Stimulated activated naive B cell treated with anti-CD40 and anti-IgM and Interleukin-4, amounts not matched to agents 10 μg/mL and 1 μg/mL and 100 μg/mL, for 72 hours (primary cell): ENCODE measurements around the gene PI16.

Experiments used
- ATAC-seq, 2 donors: fragments of 150-1000 bp; cut with Tn5 transposase; replicated peaks; 2 replicates each; pipeline ENCODE4 v1.10.0; 2021; ENCODE audit warnings: moderate library complexity in 1 of 2
- DNase-seq: peaks from one replicate; pipeline ENCODE4 v3.0.0; 2021
- H3K27ac Mint-ChIP-seq: one replicate; pipeline ENCODE4 v1.8.0; 2022; ENCODE audit warnings: mild to moderate bottlenecking, mixed read lengths
- H3K27me3 Mint-ChIP-seq, 2 donors: one replicate each; pipeline ENCODE4 v1.8.0; 2022; ENCODE audit warnings: mixed read lengths in 2 of 2
- H3K36me3 Mint-ChIP-seq, 2 donors: one replicate each; pipeline ENCODE4 v1.8.0; 2022; ENCODE audit warnings: mixed read lengths in 2 of 2, mild to moderate bottlenecking in 1 of 2
- H3K4me1 Mint-ChIP-seq, 2 donors: one replicate each; pipeline ENCODE4 v1.8.0; 2022; ENCODE audit warnings: mixed read lengths in 2 of 2, mild to moderate bottlenecking in 1 of 2
- H3K4me3 Mint-ChIP-seq, 2 donors: one replicate each; pipeline ENCODE4 v1.8.0; 2022; ENCODE audit warnings: mild to moderate bottlenecking in 2 of 2, mixed read lengths in 2 of 2, moderate library complexity in 1 of 2
- H3K9me3 Mint-ChIP-seq, 2 donors: one replicate each; pipeline ENCODE4 v1.8.0; 2022; ENCODE audit warnings: mixed read lengths in 2 of 2, mild to moderate bottlenecking in 1 of 2

PI16 gene

DNA sequence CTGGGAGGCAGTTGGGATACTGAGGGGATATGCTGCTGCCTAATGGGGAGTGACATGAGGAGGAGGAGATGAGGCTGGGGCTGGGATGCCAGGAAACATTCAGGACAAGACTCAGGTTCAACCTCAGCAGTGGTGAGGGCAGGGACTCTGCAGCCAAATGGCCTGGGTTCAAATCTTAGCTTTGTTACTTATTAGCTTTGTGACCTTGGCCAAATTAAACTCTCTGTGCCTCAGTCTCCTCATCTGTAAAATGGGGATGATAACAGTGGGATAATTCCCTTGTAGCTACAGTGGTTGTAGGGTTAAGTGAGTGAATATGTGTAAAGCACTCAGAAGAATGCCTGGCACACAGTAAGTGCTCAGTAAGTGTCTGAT is 1.9 kb downstream of the PI16 start:
- Mint-ChIP-seq H3K4me1 (peaks cover 28 to 29% of the 10 kb centered on the region in 2 donors), H3K36me3 (no peaks in the 10 kb centered on the region), H3K4me3 (no peak overlapping the region), H3K27me3 (peaks cover 0 to 3% of the 10 kb centered on the region in 2 donors), H3K9me3 (no peaks in the 10 kb centered on the region), H3K27ac (no peak overlapping the region)
- DNase-seq (no peak), ATAC-seq (no peak)

DNA sequence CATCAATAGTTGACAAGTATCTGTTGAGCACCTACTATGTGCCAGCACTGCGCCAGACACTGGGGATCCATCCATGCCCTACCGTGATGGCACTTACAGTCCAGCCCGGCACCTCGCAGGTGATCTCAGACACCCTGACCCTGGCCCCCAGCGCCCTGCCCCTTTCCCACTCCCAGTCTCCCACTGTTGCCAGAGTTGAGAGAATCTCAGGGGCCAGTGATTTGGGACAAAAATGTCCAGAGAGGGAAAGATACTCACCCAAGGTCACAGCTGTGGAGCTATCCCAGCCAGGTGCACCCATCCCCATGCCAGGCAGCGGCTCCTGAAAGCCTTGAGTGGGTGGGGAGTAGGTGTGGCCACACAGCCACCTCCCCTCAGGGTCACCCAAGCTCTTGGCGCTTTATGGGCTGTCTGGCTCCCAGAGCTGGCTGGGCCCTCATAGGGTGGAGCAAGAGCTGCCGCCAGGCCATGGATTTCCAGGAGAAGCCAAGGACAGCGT is 3.3 kb downstream of the PI16 start:
- Mint-ChIP-seq H3K9me3 (no peaks in the 10 kb centered on the region), H3K27me3 (peaks cover 0 to 7% of the 10 kb centered on the region in 2 donors), H3K27ac (no peak overlapping the region), H3K4me1 (peaks cover 33 to 41% of the 10 kb centered on the region in 2 donors), H3K4me3 (no peak overlapping the region), H3K36me3 (no peaks in the 10 kb centered on the region)
- ATAC-seq (no peak), DNase-seq (no peak)

DNA sequence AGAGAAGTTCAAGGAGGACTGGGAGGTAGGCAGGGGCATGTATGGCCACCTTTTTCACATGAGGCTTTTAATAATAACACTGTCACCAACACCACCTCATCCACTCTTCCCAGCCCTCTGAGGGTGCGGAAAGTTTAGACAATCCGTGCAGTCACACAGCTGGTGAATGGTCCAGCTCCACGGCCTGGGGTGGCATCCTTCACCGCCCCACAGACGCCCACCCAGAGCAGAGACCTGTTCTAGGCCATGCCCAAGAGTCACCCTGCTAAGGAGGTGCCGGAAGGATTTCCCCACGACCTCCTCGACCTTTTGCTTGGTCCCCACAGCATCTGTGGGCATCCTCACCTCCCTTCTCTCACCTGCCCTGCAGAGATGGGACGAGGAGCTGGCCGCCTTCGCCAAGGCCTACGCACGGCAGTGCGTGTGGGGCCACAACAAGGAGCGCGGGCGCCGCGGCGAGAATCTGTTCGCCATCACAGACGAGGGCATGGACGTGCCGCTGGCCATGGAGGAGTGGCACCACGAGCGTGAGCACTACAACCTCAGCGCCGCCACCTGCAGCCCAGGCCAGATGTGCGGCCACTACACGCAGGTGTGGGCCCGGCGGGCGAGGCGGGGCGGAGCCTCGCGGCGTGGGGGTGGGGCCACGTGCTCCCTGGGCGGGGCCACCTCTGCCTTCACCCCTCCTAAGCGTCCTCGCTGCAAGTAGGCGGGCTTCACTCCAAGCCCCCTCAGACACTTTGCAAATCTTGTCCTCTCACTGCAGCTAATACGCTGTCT is 4.4 kb downstream of the PI16 start:
- Mint-ChIP-seq H3K4me1 (peaks cover 42 to 46% of the 10 kb centered on the region in 2 donors), H3K27ac (peak overlapping the region; percentile 73), H3K9me3 (no peaks in the 10 kb centered on the region), H3K4me3 (no peak overlapping the region), H3K27me3 (peaks cover 0 to 7% of the 10 kb centered on the region in 2 donors), H3K36me3 (no peaks in the 10 kb centered on the region)
- ATAC-seq (no peak), DNase-seq (no peak)

DNA sequence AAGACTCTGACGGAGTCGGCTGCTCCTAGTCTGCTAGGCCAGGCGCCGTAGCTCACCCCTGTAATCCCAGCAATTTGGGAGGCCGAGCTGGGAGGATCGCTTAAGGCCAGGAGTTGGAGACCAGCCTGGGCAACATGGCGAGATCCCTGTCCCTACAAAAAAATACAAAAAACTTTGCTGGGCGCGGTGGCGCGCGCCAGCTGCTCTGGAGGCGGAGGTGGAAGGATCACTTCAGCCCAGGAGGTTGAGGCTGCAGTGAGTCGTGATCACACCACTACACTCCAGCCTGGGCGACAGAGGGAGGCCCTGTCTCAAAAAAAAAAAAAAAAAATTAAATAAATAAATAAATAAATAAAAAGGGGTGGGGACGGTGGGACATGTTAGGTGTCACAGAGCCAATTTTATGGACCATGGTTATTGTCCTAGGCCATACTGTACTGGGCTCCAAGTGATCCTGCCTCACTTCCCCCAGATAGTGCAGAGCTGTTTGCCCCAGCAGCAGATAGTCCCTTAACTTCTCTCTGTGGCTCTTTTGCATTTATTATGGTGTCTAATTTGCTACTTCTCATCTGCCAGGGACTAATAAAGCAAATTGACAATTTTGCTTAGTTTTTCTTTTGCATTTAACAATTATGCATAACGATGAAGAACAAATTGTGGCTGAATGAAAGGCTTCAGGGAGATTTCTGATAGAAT is 5.2 kb downstream of the PI16 start:
- no peak overlapping the region for H3K27ac Mint-ChIP-seq
- DNase-seq (no peak), ATAC-seq (no peak)
- H3K4me1 Mint-ChIP-seq = peaks cover 40 to 46% of the 10 kb centered on the region in 2 donors
- no peak overlapping the region for H3K4me3 Mint-ChIP-seq
- H3K9me3 Mint-ChIP-seq = no peaks in the 10 kb centered on the region
- H3K36me3 Mint-ChIP-seq = no peaks in the 10 kb centered on the region
- peaks cover 0 to 7% of the 10 kb centered on the region in 2 donors for H3K27me3 Mint-ChIP-seq

DNA sequence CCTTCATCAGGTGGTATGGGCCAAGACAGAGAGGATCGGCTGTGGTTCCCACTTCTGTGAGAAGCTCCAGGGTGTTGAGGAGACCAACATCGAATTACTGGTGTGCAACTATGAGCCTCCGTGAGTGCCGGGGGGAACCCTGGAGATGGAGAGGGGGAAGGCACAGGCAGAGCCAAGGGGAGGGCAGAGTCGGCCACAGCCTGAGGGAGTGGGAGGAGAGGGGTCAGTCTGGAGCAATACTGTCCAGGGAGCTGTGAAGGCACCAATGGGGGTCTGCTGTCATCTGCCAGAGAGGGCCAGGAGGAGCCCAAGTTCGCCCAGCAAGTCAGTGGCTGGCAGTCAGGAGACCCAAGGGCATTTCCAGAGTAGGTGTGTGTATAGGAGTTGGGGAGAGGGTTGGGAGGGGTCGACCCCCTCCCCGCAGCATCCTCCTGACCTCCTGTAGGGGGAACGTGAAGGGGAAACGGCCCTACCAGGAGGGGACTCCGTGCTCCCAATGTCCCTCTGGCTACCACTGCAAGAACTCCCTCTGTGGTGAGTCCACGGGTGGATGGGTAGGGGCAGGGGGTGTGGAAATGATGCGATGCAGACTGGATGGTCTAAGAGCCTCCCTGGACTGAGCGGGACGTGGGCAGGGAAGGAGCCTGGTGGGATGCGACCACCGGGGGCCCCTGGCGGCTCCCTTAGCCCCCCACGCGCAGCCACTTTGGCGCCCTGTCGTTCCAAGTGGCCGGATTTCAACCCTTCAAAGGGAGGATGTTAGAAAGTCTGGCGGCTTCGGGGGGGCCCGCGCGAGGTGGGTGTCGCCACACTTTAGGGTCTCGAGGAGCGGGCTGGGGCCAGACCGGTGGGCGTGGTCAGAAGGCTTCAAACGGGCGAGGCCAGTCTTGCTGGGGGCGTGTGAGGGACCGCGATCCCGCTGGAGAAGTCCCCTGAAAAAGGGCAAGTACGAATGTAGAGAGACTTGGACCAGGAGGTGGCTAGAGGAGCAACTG is 7.2 kb downstream of the PI16 start:
- Mint-ChIP-seq H3K9me3 (no peaks in the 10 kb centered on the region), H3K36me3 (peaks cover 2 to 11% of the 10 kb centered on the region in 2 donors), H3K4me1 (peaks cover 32 to 34% of the 10 kb centered on the region in 2 donors), H3K27ac (no peak overlapping the region), H3K27me3 (peaks cover 0 to 7% of the 10 kb centered on the region in 2 donors), H3K4me3 (no peak overlapping the region)
- ATAC-seq = no peak
- DNase-seq = no peak

DNA sequence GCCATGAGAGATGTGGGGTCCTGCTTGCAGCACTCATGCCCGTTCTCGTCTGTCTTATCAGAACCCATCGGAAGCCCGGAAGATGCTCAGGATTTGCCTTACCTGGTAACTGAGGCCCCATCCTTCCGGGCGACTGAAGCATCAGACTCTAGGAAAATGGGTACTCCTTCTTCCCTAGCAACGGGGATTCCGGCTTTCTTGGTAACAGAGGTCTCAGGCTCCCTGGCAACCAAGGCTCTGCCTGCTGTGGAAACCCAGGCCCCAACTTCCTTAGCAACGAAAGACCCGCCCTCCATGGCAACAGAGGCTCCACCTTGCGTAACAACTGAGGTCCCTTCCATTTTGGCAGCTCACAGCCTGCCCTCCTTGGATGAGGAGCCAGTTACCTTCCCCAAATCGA is 8.3 kb downstream of the PI16 start:
- Mint-ChIP-seq H3K36me3 (peaks cover 2 to 19% of the 10 kb centered on the region in 2 donors), H3K9me3 (no peaks in the 10 kb centered on the region)
- ATAC-seq = peak; percentile 81 to 83

DNA sequence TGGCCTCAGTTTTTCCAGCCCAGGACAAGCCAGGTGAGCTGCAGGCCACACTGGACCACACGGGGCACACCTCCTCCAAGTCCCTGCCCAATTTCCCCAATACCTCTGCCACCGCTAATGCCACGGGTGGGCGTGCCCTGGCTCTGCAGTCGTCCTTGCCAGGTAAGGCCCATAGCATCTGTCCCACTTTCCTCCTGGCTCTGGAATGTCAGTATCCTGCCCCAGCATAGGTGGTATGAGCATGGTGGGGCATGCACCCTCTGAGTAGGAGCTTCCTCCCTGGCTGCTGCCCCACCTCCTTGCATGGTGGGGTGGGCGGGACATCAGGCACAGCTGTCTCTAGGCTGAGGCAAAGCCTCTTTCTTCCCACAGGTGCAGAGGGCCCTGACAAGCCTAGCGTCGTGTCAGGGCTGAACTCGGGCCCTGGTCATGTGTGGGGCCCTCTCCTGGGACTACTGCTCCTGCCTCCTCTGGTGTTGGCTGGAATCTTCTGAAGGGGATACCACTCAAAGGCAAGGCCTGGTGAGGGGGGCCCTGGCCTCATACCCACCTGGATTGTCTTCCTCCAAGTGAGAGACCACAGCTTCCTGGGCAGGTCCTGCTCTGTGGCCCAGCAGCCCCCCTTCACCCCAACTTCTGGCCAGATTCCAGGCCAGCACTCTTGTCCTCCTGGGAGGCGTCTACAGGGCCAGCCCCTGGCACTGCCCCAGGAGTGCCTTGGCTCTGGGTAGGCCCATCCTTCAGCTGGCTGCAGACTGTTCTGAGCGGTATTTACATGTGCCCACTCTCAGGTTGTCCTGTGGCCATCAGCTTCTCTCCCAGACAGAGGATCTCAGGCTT is 9.1 kb downstream of the PI16 start:
- peaks cover 32 to 34% of the 10 kb centered on the region in 2 donors for H3K4me1 Mint-ChIP-seq

More for the DNA sequence above, 8.3 kb downstream of the PI16 start:
- peak overlapping the region; percentile 34 to 59 for H3K4me3 Mint-ChIP-seq
- H3K27ac Mint-ChIP-seq = peak overlapping the region; percentile 92
- peaks cover 0 to 7% of the 10 kb centered on the region in 2 donors for H3K27me3 Mint-ChIP-seq
- peak; percentile 75 for DNase-seq
- H3K4me1 Mint-ChIP-seq = peaks cover 32 to 34% of the 10 kb centered on the region in 2 donors

DNA sequence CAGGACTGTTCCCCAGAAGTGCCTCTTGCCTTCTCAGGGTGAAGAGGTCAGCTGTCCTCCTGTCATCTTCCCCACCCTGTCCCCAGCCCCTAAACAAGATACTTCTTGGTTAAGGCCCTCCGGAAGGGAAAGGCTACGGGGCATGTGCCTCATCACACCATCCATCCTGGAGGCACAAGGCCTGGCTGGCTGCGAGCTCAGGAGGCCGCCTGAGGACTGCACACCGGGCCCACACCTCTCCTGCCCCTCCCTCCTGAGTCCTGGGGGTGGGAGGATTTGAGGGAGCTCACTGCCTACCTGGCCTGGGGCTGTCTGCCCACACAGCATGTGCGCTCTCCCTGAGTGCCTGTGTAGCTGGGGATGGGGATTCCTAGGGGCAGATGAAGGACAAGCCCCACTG is 9.8 kb downstream of the PI16 start:
- peaks cover 0 to 7% of the 10 kb centered on the region in 2 donors for H3K27me3 Mint-ChIP-seq
- peak overlapping the region; percentile 51 for H3K27ac Mint-ChIP-seq
- ATAC-seq (no peak), DNase-seq (no peak)
- H3K4me1 Mint-ChIP-seq = peaks cover 32 to 34% of the 10 kb centered on the region in 2 donors
- H3K4me3 Mint-ChIP-seq = no peak overlapping the region
- peaks cover 7 to 34% of the 10 kb centered on the region in 2 donors for H3K36me3 Mint-ChIP-seq
- H3K9me3 Mint-ChIP-seq = no peaks in the 10 kb centered on the region

More for the DNA sequence above, 9.1 kb downstream of the PI16 start:
- ATAC-seq (peak; percentile 64), DNase-seq (no peak)
- H3K9me3 Mint-ChIP-seq = no peaks in the 10 kb centered on the region
- H3K4me3 Mint-ChIP-seq = no peak overlapping the region
- peaks cover 0 to 7% of the 10 kb centered on the region in 2 donors for H3K27me3 Mint-ChIP-seq
- H3K27ac Mint-ChIP-seq = peak overlapping the region; percentile 92
- peaks cover 5 to 27% of the 10 kb centered on the region in 2 donors for H3K36me3 Mint-ChIP-seq

DNA sequence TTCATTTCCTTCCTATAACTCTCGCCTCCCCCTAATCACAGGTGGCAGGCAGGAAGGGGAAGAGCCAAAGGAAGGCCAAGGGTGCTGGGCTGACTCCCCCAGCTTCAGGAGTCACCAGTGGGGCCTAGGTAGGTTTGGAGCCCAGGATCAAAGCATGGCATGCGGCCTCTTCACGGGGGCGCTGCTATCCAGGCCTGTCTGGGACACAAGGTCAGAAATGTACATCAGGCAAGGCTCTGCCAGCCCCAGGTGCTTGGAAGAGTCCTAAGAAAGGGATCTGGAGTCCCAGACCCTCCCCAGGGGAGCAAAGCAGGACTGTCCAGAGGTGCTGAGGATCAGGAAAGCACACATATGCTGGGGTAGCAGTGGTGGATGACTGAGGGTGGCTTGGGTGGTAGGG is 10.4 kb downstream of the PI16 start:
- H3K36me3 Mint-ChIP-seq = peaks cover 10 to 37% of the 10 kb centered on the region in 2 donors
- no peaks in the 10 kb centered on the region for H3K9me3 Mint-ChIP-seq

DNA sequence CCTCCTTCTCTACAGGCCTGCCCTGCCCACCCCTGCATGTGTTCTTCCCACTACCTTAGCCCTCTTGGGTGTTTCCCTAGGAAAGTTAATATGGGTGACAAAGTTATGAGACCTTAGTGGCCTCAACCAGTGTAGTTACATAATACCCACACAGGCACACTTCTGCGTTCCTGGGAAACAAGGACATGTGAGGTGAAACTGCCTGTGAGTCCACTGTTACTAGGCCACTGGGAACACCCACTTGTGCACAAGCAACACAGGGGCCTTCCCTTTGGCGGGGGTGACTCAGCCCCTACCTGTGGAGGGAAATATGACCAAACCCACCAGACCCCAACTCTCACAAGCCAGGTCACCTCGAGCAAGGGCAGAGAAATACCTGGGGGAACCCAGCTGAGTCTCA is 12.8 kb downstream of the PI16 start:
- Mint-ChIP-seq H3K9me3 (no peaks in the 10 kb centered on the region), H3K27ac (no peak overlapping the region), H3K27me3 (no peaks in the 10 kb centered on the region), H3K4me3 (no peak overlapping the region), H3K4me1 (peaks cover 26 to 27% of the 10 kb centered on the region in 2 donors), H3K36me3 (peaks cover 30 to 49% of the 10 kb centered on the region in 2 donors)
- DNase-seq = no peak
- ATAC-seq = no peak

More for the DNA sequence above, 10.4 kb downstream of the PI16 start:
- DNase-seq (no peak), ATAC-seq (no peak)
- Mint-ChIP-seq H3K4me3 (no peak overlapping the region), H3K4me1 (peaks cover 32 to 34% of the 10 kb centered on the region in 2 donors), H3K27me3 (peaks cover 0 to 7% of the 10 kb centered on the region in 2 donors), H3K27ac (peak overlapping the region; percentile 51)

DNA sequence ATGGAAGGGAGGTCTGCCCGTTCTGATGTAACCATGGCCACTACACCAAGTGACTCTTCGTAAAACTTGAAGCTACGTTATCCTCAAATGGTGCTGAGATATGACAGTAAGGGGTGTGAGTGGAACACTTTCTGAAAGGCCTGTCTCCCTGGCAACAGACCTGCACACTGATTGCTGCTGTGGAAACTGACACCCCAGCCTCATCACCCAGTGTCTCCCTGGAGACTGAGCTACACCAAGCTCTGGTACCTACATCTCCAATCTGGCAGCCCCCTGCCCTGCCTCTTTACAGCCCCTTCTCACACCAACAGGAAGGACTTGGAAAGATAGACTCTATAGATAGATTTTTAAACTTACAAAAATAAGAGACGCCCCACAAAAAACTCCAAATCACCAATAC is 13.2 kb downstream of the PI16 start:
- Mint-ChIP-seq H3K4me3 (no peak overlapping the region), H3K27me3 (no peaks in the 10 kb centered on the region), H3K27ac (no peak overlapping the region), H3K9me3 (no peaks in the 10 kb centered on the region), H3K4me1 (peaks cover 22 to 24% of the 10 kb centered on the region in 2 donors), H3K36me3 (peaks cover 34 to 53% of the 10 kb centered on the region in 2 donors)
- ATAC-seq (no peak), DNase-seq (no peak)

DNA sequence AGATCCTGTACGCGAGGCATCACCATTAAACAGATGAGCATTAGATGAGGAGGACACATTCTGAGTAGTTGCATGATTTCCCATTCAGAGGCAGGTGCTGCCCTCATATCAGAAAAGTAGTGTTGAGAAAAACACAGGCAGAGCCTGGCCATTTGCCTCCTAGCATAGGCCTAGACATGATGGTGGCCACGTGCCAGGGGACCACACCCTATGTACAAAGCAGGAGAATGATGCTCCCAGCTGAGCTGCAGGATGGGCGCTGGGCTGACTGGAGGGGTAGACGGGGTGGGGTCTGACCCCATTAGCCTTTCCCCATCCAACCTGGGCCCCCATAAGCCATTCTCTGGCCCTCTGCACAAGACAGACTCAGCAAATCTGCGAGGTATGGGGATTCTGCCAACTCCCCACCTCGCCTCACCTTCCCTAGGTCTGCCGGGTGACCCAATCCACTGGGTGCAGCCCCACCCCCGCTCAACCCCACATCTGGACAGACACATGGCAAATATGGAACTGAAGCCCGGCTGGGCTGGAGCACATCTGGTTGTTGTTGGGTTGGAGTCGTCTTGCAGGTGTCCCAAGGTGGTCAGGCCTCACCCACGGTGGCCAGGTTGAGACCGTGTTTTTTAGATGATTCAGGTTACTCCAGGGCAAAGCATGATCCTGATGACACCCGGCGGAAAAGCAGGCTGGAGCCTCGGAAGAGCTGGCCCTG is 13.9 kb downstream of the PI16 start:
- Mint-ChIP-seq H3K36me3 (peaks cover 36 to 56% of the 10 kb centered on the region in 2 donors), H3K4me1 (peaks cover 16 to 17% of the 10 kb centered on the region in 2 donors), H3K27ac (peak overlapping the region; percentile 56), H3K9me3 (no peaks in the 10 kb centered on the region), H3K27me3 (no peaks in the 10 kb centered on the region), H3K4me3 (no peak overlapping the region)
- ATAC-seq (no peak), DNase-seq (no peak)
